A673 (cell line): ENCODE data around the gene PPP2R5C.

Source experiments
- CTCF ChIP-seq: fragments of 300-800, 200-600 bp; sonication (generic); conservative IDR thresholded peaks from 2 replicates; pipeline ENCODE4 v1.5.1; 2017; ENCODE audit warnings: low read depth, mild to moderate bottlenecking, antibody characterized with exemption, low read length, moderate library complexity, mixed read lengths
- EZH2 ChIP-seq: fragments of 200-600 bp; sonication (generic); IDR thresholded peaks from 2 replicates; pipeline ENCODE4 v1.6.1; 2017; ENCODE audit warnings: borderline replicate concordance, low read depth, mild to moderate bottlenecking, mixed read lengths, antibody characterized with exemption, low read length; ENCODE audit not compliant: poor library complexity, severe bottlenecking

GRCh38 chr14:101796479-101796878 is 35.0 kb downstream of the PPP2R5C start:
- TF ChIP-seq CTCF (no peak), EZH2 (no peak)
